ENCODE measurements around the gene ATP5PO. TPM values are rescaled to one million over a fixed set of nuclear protein-coding genes. Genes with fewer than 3 reads are reported as not detected.
"Not testable (repeated sequence)": the region's sequence is repeated elsewhere in the genome, so short reads cannot be mapped to it uniquely, and the experiment has no call there.

Gene ATP5PO
- total RNA-seq, 1 donor = 114 TPM

DNA sequence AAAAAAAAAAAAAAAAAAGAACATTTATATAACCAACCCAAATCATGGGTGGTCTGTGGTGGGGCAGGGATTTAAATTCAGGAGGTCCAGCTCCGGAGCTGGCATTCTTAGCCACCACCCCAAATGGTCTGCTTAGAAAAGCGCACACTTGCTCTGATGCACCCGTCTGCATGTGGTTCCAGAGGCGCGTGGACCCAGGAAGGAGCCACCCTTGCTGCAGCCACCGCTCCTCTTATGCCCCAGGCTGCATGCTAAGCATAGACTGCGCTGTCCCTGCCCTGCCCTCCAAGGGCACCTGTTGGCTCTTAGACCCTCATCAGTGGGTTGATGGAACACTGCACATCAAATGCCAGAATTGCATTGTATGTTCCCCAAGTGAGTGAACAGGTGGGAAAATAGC, 41.4 kb downstream of the ATP5PO start:
- TF ChIP-seq, protein P1, sequence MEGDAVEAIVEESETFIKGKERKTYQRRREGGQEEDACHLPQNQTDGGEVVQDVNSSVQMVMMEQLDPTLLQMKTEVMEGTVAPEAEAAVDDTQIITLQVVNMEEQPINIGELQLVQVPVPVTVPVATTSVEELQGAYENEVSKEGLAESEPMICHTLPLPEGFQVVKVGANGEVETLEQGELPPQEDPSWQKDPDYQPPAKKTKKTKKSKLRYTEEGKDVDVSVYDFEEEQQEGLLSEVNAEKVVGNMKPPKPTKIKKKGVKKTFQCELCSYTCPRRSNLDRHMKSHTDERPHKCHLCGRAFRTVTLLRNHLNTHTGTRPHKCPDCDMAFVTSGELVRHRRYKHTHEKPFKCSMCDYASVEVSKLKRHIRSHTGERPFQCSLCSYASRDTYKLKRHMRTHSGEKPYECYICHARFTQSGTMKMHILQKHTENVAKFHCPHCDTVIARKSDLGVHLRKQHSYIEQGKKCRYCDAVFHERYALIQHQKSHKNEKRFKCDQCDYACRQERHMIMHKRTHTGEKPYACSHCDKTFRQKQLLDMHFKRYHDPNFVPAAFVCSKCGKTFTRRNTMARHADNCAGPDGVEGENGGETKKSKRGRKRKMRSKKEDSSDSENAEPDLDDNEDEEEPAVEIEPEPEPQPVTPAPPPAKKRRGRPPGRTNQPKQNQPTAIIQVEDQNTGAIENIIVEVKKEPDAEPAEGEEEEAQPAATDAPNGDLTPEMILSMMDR (IDR thresholded peaks at IDR 0.05; ENCODE audit: insufficient read depth, low read depth, low read length) = no peak
- H3K4me3 ChIP-seq (ENCODE audit: low read depth, low read length) = no peak overlapping the region
- no peak for DNase-seq (ENCODE audit: low read depth)

GRCh38 chr21:33872881-33873515, 42.6 kb downstream of the ATP5PO start:
- DNase-seq (ENCODE audit: low read depth) = no peak
- TF ChIP-seq, protein P1 (IDR thresholded peaks at IDR 0.05; ENCODE audit: insufficient read depth, low read depth, low read length) = no peak

DNA sequence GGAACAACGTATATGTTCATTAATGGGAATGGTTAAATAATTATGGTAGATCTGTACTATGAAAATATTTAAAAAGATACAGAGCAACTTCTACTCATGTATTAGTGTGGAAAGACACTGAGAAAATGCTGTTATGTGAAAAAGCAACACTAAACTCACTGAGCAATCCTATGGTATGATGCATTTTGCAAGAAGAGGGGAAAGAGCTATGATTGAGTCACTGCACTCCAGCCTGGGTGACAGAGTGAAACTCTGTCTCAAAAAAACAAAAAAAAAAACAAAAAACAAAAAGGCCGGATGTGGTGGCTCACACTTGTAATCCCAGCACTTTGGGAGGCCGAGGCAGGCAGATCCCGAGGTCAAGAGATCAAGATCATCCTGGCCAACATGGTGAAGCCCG, 44.4 kb downstream of the ATP5PO start:
- DNase-seq (ENCODE audit: low read depth) = no peak
- TF ChIP-seq, protein P1 (IDR thresholded peaks at IDR 0.05; ENCODE audit: insufficient read depth, low read depth, low read length) = no peak
- H3K4me3 ChIP-seq (ENCODE audit: low read depth, low read length) = no peak overlapping the region

More at GRCh38 chr21:33872881-33873515, 42.6 kb downstream of the ATP5PO start:
- H3K4me3 ChIP-seq (ENCODE audit: low read depth, low read length) = no peak overlapping the region

DNA sequence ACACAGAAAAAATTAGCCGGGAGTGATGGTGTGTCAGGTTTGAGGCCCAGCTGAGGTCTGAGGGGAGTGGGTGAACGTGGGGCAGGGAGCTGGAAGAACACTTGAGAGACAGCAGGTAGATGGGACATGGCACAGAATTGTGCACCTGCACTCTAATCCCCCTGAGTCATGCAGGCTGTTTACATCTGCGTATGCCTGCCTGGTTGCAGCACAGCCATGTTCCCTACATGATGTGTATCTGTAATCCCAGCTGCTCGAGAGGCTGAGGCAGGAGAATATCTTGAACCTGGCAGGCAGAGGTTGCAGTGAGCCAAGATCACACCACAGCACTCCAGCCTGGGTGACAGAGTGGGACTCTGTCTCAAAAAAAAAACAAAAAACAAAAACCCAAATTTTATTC, 44.8 kb downstream of the ATP5PO start:
- DNase-seq (ENCODE audit: low read depth) = no peak
- TF ChIP-seq, protein P1 (IDR thresholded peaks at IDR 0.05; ENCODE audit: insufficient read depth, low read depth, low read length) = no peak
- H3K4me3 ChIP-seq (ENCODE audit: low read depth, low read length) = no peak overlapping the region

DNA sequence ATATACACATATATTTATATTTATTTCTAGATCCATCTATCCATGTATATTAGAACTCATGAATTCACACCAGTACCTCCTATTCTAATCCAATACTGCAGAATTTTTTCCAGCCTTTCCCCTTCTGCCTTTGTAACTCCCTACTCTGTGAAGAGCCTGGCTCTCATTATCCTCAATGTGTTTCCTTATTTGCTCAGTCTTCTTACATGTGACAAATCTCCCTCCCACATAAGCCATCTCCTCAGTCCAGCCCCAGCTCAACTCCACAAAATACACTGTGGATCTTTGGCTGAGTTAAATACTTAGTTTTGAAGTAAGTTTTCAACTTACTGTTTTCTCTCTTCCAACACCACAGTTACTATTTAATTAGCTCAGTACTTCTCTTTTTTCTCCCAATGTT, 45.7 kb downstream of the ATP5PO start:
- DNase-seq (ENCODE audit: low read depth) = no peak
- TF ChIP-seq, protein P1 (IDR thresholded peaks at IDR 0.05; ENCODE audit: insufficient read depth, low read depth, low read length) = no peak
- no peak overlapping the region for H3K4me3 ChIP-seq (ENCODE audit: low read depth, low read length)

DNA sequence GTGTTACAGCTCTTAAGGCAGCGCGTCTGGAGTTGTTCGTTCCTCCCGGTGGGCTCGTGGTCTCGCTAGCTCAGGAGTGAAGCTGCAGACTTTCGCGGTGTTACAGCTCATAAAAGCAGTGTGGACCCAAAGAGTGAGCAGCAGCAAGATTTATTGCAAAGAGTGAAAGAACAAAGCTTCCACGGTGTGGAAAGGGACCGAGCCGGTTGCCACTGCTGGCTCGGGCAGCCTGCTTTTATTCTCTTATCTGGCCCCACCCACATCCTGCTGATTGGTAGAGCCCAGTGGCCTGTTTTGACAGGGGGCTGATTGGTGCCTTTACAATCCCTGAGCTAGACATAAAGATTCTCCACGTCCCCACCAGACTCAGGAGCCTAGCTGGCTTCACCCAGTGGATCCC, 47.7 kb downstream of the ATP5PO start:
- H3K4me3 ChIP-seq (ENCODE audit: low read depth, low read length); DNase-seq (ENCODE audit: low read depth): not testable (repeated sequence)

- TF ChIP-seq, protein P1 (IDR thresholded peaks at IDR 0.05; ENCODE audit: insufficient read depth, low read depth, low read length) = no peak
- H3K4me3 ChIP-seq (ENCODE audit: low read depth, low read length) = no peak overlapping the region
- DNase-seq (ENCODE audit: low read depth) = no peak
Observed at GRCh38 chr21:33866826-33867225, 48.8 kb downstream of the ATP5PO start.
